GM18951 (cell line): ENCODE data around the gene CACNA1B.
"Not testable (repeated sequence)": the region's sequence is repeated elsewhere in the genome, so short reads cannot be mapped to it uniquely, and the experiment has no call there.

ENCODE experiments used
- in situ Hi-C: fragments of 300-500 bp; cut with MboI; formaldehyde crosslinking; loops from one replicate; pipeline ENCODE4 v1.12.0; 2022; ENCODE audit warnings: low sequenced_read_pairs, mixed read lengths, inconsistent platforms; ENCODE audit not compliant: unreplicated experiment

CACNA1B gene

GRCh38 chr9:138139096-138139495 lies 261.5 kb downstream of the CACNA1B start:
- in situ Hi-C loops = not testable (repeated sequence)

DNA sequence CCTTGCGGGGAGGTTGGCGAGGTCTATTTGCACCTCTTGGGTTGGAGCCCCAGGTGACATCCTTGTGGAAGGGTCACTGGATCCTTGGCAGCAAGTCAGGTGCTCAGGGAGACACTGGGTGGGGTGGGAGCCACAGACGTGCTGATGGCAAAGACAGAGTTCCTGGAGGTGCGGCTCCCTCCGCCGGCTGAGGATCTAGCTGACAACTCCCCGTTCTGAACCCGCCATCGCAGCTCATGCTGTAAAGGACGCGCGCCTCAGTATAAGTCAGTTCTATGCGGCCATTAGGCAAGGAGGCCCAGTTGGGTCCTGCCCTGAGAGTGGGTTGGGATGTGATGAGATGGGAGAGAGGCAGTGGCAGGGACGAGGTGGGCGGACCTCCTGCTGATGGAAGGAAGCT lies 263.4 kb downstream of the CACNA1B start:
- in situ Hi-C loops = not testable (repeated sequence)

- in situ Hi-C loops = not testable (repeated sequence)
Observed at GRCh38 chr9:138142528-138143244, 265.1 kb downstream of the CACNA1B start.

DNA sequence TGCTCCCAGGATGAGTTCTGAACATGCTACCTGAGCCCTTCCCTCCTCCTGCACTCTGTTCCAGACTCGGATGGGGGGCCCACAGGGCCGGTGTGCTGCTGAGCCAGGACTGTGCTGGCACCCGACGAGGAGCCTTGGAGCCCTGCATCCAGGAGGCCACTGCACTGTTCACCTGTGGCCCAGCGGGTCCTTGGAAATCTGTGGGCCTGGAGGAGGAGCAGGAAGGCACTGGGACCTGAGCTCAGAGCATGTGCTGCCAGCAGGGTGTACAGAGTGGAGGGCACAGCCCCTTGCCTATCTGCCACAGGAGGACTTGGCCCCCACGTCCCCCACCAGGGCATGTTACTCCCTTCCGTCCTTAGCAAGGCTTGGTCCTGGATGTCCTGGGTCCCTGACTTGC lies 265.9 kb downstream of the CACNA1B start:
- in situ Hi-C loops = not testable (repeated sequence)

GRCh38 chr9:138147556-138147955 lies 270.0 kb downstream of the CACNA1B start:
- in situ Hi-C loops = not testable (repeated sequence)

- in situ Hi-C loops = not testable (repeated sequence)
Observed at GRCh38 chr9:138149672-138150656, 272.4 kb downstream of the CACNA1B start.

GRCh38 chr9:138155788-138156187 lies 278.2 kb downstream of the CACNA1B start:
- in situ Hi-C loops = not testable (repeated sequence)

- in situ Hi-C loops = not testable (repeated sequence)
Observed at GRCh38 chr9:138166793-138167192, 289.2 kb downstream of the CACNA1B start.
